HepG2 (cell line): Measurements from ENCODE around the gene SHISA5. TPM values are rescaled to one million over a fixed set of nuclear protein-coding genes. Genes with fewer than 3 reads are reported as not detected.

Experiments used
- ETV5 ChIP-seq: IDR thresholded peaks from 2 replicates; pipeline ENCODE4 v1.6.1; 2018; ENCODE audit warnings: missing biosample characterization, missing genetic modification reagents, inconsistent platforms, borderline replicate concordance
- FOXO1 ChIP-seq: sonication (generic); formaldehyde crosslinking; IDR thresholded peaks from 2 replicates; pipeline ENCODE4 v1.4.0; 2020; ENCODE audit warnings: missing genetic modification reagents
- GATAD2A ChIP-seq: IDR thresholded peaks from 2 replicates; pipeline ENCODE4 v1.6.1; 2016
- HMG20B ChIP-seq: conservative IDR thresholded peaks from 2 replicates; pipeline ENCODE4 v1.6.1; 2016; ENCODE audit warnings: missing genetic modification reagents, missing compliant biosample characterization
- MXD4 ChIP-seq: IDR thresholded peaks from 2 replicates; pipeline ENCODE4 v1.6.1; 2016; ENCODE audit warnings: mild to moderate bottlenecking, missing biosample characterization, missing genetic modification reagents
- NPAS2 ChIP-seq: sonication (generic); formaldehyde crosslinking; IDR thresholded peaks from 2 replicates; pipeline ENCODE4 v1.8.0; 2022; ENCODE audit warnings: mild to moderate bottlenecking, missing genetic modification reagents, borderline replicate concordance
- NR2F2 ChIP-seq: IDR thresholded peaks from 2 replicates; pipeline ENCODE4 v1.6.1; 2012; ENCODE audit warnings: low read depth, inconsistent platforms, borderline replicate concordance
- PAF1 ChIP-seq: IDR thresholded peaks from 2 replicates; pipeline ENCODE4 v1.6.1; 2016; ENCODE audit warnings: missing genetic modification reagents, missing compliant biosample characterization
- ZNF205 ChIP-seq: IDR thresholded peaks from 2 replicates; pipeline ENCODE4 v1.6.1; 2018; ENCODE audit warnings: missing biosample characterization, missing genetic modification reagents
- ZNF441 ChIP-seq: sonication (generic); formaldehyde crosslinking; IDR thresholded peaks from 2 replicates; pipeline ENCODE4 v1.7.0; 2021; ENCODE audit warnings: missing genetic modification reagents, borderline replicate concordance
- ZNF652 ChIP-seq: IDR thresholded peaks from 2 replicates; pipeline ENCODE4 v1.6.1; 2016; ENCODE audit warnings: low read depth, borderline replicate concordance
- ZNF703 ChIP-seq: sonication (generic); formaldehyde crosslinking; IDR thresholded peaks from 2 replicates; pipeline ENCODE4 v1.5.1; 2020; ENCODE audit warnings: missing genetic modification reagents, mild to moderate bottlenecking, moderate library complexity, borderline replicate concordance
- ZNF720 ChIP-seq: sonication (generic); formaldehyde crosslinking; IDR thresholded peaks from 2 replicates; pipeline ENCODE4 v1.4.0; 2020; ENCODE audit warnings: missing genetic modification reagents
- ZNF724P ChIP-seq: sonication (generic); formaldehyde crosslinking; IDR thresholded peaks from 2 replicates; pipeline ENCODE4 v1.8.0; 2022; ENCODE audit warnings: missing genetic modification reagents, borderline replicate concordance
- ZNF788 ChIP-seq: sonication (generic); formaldehyde crosslinking; IDR thresholded peaks from 2 replicates; pipeline ENCODE4 v1.5.0; 2020; ENCODE audit warnings: mild to moderate bottlenecking, missing genetic modification reagents, borderline replicate concordance
- ZNF816 ChIP-seq: sonication (generic); formaldehyde crosslinking; IDR thresholded peaks from 2 replicates; pipeline ENCODE4 v1.8.0; 2022; ENCODE audit warnings: missing genetic modification reagents, mild to moderate bottlenecking, borderline replicate concordance
- polyA plus RNA-seq, 8 experiments: library from polyadenylated mRNA; depleted of rRNA in 3 of 8; stranded (reverse) in 7 of 8; unstranded in 1 of 8; fragments of >200 nt; fragmentation: Illumina TruSeq in 4 of 8; extraction: Trizol in 4 of 8; gene quantifications; 2 replicates each; pipeline versions ENCODE4 v1.2.1 to v1.2.3, GENCODE V29; 2011 to 2016; ENCODE audit warnings: low read depth in 4 of 8, missing spikeins in 1 of 8, mixed read lengths in 1 of 8; ENCODE audit not compliant: insufficient read depth in 1 of 8
- total RNA-seq, 5 experiments: library from RNA; depleted of rRNA; stranded (reverse); fragments of >200 nt; fragmentation: Illumina TruSeq; extraction: Trizol; gene quantifications; 2 replicates each; pipeline ENCODE4 v1.2.3, GENCODE V29; 2016; ENCODE audit warnings: low read depth in 1 of 5
- TF ChIP-seq, protein P1 (sequence below), 2 experiments: IDR thresholded peaks; 2 replicates each; pipeline ENCODE4 v1.6.1; 2011 to 2012; ENCODE audit warnings: low read length in 2 of 2, borderline replicate concordance in 1 of 2, low read depth in 1 of 2, mild to moderate bottlenecking in 1 of 2, moderate library complexity in 1 of 2
- TF ChIP-seq, protein P2 (sequence below): fragments of 450-650 bp; IDR thresholded peaks from 2 replicates; pipeline ENCODE4 v1.6.1; 2017; ENCODE audit warnings: mild to moderate bottlenecking
- TF ChIP-seq, protein P3 (sequence below): IDR thresholded peaks from 2 replicates; pipeline ENCODE4 v1.6.1; 2018; ENCODE audit warnings: missing genetic modification reagents, mild to moderate bottlenecking, missing compliant biosample characterization
- TF ChIP-seq, protein P4 (sequence below): sonication (generic); formaldehyde crosslinking; IDR thresholded peaks from 2 replicates; pipeline ENCODE4 v1.5.0; 2020; ENCODE audit warnings: missing genetic modification reagents, mild to moderate bottlenecking, borderline replicate concordance

SHISA5 gene
- total and polyA plus RNA-seq, 2 of the 13 experiments (the other 11 are each of a cell fraction or from before 2014, with no cell fraction given): 75.8 to 91.4 TPM

DNA sequence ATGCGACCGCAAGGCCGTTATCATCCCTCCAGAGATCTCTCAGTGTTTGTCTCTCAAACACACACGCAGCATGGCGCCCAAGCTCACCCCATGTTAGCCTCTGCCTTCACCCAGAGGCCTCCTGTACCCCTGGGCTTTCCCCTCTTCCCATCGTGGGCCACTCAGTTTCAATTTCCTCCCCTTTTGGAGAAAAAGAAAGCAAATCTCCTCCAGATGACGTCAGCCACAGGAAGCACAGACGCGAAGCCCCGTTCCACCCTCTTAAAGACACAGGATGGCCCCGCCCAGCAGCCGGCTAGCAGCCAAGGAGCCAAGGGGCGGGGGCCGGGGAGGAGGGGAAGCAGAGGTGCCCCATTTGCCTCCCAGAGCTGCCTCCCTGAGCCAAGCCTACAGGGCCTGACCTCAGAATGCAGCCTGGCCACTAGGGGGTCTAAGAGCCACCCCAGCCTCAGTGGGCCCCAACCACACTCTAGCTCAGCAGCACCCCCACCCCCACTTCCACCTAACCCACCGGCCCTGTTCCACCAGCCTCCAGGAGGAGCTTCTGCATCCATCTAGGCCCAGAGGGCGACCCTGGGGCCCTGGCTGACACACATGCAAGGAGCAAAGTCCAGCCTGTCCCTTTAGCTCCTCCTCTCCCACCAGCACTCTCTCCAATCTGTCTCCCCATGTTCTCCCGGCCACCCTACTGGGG lies 30.9 kb downstream of the SHISA5 start (continued):
- TF ChIP-seq, protein P1, sequence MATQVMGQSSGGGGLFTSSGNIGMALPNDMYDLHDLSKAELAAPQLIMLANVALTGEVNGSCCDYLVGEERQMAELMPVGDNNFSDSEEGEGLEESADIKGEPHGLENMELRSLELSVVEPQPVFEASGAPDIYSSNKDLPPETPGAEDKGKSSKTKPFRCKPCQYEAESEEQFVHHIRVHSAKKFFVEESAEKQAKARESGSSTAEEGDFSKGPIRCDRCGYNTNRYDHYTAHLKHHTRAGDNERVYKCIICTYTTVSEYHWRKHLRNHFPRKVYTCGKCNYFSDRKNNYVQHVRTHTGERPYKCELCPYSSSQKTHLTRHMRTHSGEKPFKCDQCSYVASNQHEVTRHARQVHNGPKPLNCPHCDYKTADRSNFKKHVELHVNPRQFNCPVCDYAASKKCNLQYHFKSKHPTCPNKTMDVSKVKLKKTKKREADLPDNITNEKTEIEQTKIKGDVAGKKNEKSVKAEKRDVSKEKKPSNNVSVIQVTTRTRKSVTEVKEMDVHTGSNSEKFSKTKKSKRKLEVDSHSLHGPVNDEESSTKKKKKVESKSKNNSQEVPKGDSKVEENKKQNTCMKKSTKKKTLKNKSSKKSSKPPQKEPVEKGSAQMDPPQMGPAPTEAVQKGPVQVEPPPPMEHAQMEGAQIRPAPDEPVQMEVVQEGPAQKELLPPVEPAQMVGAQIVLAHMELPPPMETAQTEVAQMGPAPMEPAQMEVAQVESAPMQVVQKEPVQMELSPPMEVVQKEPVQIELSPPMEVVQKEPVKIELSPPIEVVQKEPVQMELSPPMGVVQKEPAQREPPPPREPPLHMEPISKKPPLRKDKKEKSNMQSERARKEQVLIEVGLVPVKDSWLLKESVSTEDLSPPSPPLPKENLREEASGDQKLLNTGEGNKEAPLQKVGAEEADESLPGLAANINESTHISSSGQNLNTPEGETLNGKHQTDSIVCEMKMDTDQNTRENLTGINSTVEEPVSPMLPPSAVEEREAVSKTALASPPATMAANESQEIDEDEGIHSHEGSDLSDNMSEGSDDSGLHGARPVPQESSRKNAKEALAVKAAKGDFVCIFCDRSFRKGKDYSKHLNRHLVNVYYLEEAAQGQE (IDR thresholded peaks at IDR 0.05; ENCODE audit: borderline replicate concordance in 1 of 2, low read depth in 1 of 2, low read length in 2 of 2): peak in 1 of 2 experiments; percentile 51; a peak in 1 of 4 replicates
- TF ChIP-seq ZNF720 (CRISPR knock-in tag) (no peak), FOXO1 (CRISPR knock-in tag) (peak; percentile 54), NR2F2 (no peak; the same call in 1 of the 2 replicates), HMG20B (CRISPR knock-in tag) (0 out of 2 replicates have a peak, but pooled peaks have one; percentile 11), GATAD2A (CRISPR knock-in tag) (peak; percentile 71; the same call in 1 of the 2 replicates), ZNF816 (CRISPR knock-in tag) (0 out of 2 replicates have a peak, but pooled peaks have one; percentile 18), ETV5 (CRISPR knock-in tag) (peak; percentile 12; the same call in 1 of the 2 replicates), ZNF788 (CRISPR knock-in tag) (peak; percentile 70; the same call in 1 of the 2 replicates), MXD4 (peak; percentile 38; the same call in 1 of the 2 replicates), ZNF703 (CRISPR knock-in tag) (no peak), NPAS2 (no peak), ZNF724P (0 out of 2 replicates have a peak, but pooled peaks have one; percentile 43), ZNF652 (CRISPR knock-in tag) (0 out of 2 replicates have a peak, but pooled peaks have one; percentile 27), PAF1 (no peak), ZNF441 (CRISPR knock-in tag) (no peak), ZNF205 (CRISPR knock-in tag) (peak; percentile 74)
- TF ChIP-seq, protein P2, sequence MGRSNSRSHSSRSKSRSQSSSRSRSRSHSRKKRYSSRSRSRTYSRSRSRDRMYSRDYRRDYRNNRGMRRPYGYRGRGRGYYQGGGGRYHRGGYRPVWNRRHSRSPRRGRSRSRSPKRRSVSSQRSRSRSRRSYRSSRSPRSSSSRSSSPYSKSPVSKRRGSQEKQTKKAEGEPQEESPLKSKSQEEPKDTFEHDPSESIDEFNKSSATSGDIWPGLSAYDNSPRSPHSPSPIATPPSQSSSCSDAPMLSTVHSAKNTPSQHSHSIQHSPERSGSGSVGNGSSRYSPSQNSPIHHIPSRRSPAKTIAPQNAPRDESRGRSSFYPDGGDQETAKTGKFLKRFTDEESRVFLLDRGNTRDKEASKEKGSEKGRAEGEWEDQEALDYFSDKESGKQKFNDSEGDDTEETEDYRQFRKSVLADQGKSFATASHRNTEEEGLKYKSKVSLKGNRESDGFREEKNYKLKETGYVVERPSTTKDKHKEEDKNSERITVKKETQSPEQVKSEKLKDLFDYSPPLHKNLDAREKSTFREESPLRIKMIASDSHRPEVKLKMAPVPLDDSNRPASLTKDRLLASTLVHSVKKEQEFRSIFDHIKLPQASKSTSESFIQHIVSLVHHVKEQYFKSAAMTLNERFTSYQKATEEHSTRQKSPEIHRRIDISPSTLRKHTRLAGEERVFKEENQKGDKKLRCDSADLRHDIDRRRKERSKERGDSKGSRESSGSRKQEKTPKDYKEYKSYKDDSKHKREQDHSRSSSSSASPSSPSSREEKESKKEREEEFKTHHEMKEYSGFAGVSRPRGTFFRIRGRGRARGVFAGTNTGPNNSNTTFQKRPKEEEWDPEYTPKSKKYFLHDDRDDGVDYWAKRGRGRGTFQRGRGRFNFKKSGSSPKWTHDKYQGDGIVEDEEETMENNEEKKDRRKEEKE: no peak
- TF ChIP-seq, protein P3, sequence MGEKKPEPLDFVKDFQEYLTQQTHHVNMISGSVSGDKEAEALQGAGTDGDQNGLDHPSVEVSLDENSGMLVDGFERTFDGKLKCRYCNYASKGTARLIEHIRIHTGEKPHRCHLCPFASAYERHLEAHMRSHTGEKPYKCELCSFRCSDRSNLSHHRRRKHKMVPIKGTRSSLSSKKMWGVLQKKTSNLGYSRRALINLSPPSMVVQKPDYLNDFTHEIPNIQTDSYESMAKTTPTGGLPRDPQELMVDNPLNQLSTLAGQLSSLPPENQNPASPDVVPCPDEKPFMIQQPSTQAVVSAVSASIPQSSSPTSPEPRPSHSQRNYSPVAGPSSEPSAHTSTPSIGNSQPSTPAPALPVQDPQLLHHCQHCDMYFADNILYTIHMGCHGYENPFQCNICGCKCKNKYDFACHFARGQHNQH (CRISPR knock-in tag): peak; percentile 60
- TF ChIP-seq, protein P4, sequence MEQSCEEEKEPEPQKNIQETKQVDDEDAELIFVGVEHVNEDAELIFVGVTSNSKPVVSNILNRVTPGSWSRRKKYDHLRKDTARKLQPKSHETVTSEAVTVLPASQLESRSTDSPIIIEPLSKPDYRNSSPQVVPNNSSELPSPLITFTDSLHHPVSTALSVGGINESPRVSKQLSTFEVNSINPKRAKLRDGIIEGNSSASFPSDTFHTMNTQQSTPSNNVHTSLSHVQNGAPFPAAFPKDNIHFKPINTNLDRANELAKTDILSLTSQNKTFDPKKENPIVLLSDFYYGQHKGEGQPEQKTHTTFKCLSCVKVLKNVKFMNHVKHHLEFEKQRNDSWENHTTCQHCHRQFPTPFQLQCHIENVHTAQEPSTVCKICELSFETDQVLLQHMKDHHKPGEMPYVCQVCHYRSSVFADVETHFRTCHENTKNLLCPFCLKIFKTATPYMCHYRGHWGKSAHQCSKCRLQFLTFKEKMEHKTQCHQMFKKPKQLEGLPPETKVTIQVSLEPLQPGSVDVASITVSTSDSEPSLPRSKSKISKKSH (CRISPR knock-in tag): no peak
